AG09319 (cell line): ENCODE results near the gene PRKCB.

ENCODE experiments used
- DNase-seq: peaks from one replicate; pipeline ENCODE4 v3.0.0-alpha.2; 2010; ENCODE audit warnings: low read depth; ENCODE audit errors: extremely low read depth
- CTCF ChIP-seq: IDR thresholded peaks from 2 replicates; pipeline ENCODE4 v1.5.1; 2011; ENCODE audit warnings: low read depth, mild to moderate bottlenecking, inconsistent platforms, low read length, moderate library complexity

Gene PRKCB

GRCh38 chr16:24069036-24069590, 233.3 kb downstream of the PRKCB start:
- DNase-seq: no peak
- TF ChIP-seq CTCF: no peak

- no peak for DNase-seq
- TF ChIP-seq CTCF: no peak; the same call in none of the 2 replicates
These were observed 235.1 kb downstream of the PRKCB start for GRCh38 chr16:24070851-24071250.

DNA sequence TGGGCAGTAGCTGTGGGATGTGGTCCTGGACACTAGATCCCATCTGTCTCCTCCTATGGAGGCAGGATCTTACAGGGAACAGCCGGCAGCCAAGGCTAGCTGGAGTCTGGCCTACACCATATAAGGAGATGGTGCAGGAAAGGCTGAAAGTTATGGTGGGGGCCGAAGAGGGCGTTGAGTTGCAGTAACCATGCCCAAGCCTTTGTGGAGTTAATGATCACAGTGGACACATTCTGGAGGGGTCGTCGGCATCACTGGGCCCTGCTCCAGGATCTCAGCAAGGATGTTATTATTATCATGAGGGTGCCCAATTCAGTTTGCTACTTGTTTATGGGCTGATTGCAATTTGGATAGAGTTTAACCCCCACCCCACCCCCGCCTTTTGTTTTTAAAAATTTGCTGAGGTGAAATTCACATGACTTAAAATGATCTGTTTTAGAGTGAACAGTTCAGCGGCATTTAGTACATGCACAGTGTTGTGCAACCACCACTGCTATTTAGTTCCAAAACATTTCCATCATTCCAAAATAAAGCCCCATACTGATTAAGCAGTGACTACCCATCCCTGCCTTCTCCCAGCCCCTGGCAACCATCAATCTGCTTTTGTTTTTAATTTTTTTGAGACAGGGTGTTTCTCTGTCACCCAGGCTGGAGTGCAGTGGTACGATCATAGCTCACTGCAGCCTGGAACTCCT, 236.0 kb downstream of the PRKCB start:
- no peak for TF ChIP-seq CTCF
- DNase-seq: no peak

DNA sequence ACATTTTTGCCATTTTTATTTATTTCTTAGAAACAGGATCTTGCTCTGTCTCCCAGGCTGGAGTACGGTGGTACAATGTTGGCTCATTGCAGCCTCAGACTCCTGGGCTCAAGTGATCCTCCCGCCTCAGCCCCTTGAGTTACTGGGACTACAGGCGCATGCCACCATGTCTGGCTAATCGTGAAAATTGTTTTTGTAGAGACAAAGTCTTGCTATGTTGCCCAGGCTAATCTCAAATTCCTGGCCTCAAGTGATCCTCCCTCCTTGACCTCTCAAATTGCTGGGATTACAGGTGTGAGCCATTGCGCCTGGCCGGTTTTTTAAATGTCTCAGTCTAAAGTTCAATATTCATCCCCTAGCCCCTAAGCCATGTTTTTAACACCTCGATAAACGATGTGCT, 237.5 kb downstream of the PRKCB start:
- DNase-seq: no peak
- no peak for TF ChIP-seq CTCF

- no peak for TF ChIP-seq CTCF
These were observed 238.8 kb downstream of the PRKCB start for GRCh38 chr16:24074574-24074973.

GRCh38 chr16:24075302-24075701, 239.5 kb downstream of the PRKCB start:
- no peak for DNase-seq
- TF ChIP-seq CTCF: no peak

More at GRCh38 chr16:24074574-24074973, 238.8 kb downstream of the PRKCB start:
- DNase-seq: no peak

DNA sequence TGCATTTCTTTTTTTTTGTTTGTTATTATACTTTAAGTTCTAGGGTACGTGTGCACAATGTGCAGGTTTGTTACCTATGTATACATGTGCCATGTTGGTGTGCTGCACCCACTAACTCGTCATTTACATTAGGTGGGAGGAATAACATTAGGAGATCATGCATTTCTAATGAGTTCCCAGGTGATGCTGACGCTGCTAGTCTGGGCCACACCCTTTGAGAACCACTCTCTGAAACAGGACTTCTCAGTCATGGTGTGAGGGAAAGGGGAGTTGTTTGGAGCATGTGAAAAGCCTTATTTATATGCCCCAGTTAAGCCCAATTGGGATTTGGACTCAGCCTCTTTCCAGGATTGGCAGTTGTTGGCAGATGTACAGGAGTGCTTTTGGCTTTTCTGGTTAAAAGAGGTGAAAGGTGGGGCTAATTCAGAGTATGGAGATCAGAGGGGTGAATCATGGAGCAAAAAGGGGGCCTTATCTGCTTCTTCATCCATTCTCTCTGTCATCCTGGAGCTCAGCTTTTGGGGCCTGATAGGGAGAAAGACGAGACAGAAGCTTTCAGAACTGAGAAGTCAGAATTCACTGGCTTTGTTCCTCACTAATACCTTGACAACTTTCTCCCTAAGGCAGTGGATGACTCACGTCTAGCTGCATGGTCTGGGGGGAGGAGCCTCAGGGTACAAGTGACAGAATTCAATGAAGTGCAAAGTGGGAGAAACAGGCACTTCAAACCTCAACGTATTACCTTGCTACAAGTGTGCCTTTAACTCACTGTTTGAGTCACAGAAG, 240.3 kb downstream of the PRKCB start:
- DNase-seq: no peak
- TF ChIP-seq CTCF: no peak
